Astrocyte of the cerebellum (primary cell): Measurements from ENCODE around the gene PPP1R10.
"Not testable (repeated sequence)": the region's sequence is repeated elsewhere in the genome, so short reads cannot be mapped to it uniquely, and the experiment has no call there.

Experiments used
- DNase-seq: peaks from one replicate; pipeline ENCODE4 v3.0.0-alpha.2; 2011; ENCODE audit warnings: low read depth
- H3K4me3 ChIP-seq: 2 replicates; pipeline ENCODE4 v1.5.1; 2011; ENCODE audit warnings: mild to moderate bottlenecking, low read depth, low read length, moderate library complexity
- CTCF ChIP-seq: IDR thresholded peaks from 2 replicates; pipeline ENCODE4 v1.5.1; 2012; ENCODE audit warnings: low read length, low read depth, moderate library complexity, mild to moderate bottlenecking; ENCODE audit errors: missing control alignments
- in situ Hi-C: cut with HindIII; loops from 2 replicates; pipeline ENCODE4 v1.10.0; 2017; ENCODE audit warnings: low sequenced_read_pairs

Gene PPP1R10

GRCh38 chr6:30616811-30617564 lies at the start of gene PPP1R10:
TSS of gene PPP1R10 (minus strand) at chr6:30617243. CDS start at chr6:30609944, 7,299 bp downstream.
- peak within 1 kb of the TSS; percentile 86 for H3K4me3 ChIP-seq
- peak; percentile 100 for DNase-seq
- no peak for TF ChIP-seq CTCF
- in situ Hi-C loops: no loop called here

GRCh38 chr6:30666300-30666699 lies 49.3 kb upstream of the PPP1R10 start:
- DNase-seq, in situ Hi-C loops, H3K4me3 ChIP-seq: not testable (repeated sequence)

DNA sequence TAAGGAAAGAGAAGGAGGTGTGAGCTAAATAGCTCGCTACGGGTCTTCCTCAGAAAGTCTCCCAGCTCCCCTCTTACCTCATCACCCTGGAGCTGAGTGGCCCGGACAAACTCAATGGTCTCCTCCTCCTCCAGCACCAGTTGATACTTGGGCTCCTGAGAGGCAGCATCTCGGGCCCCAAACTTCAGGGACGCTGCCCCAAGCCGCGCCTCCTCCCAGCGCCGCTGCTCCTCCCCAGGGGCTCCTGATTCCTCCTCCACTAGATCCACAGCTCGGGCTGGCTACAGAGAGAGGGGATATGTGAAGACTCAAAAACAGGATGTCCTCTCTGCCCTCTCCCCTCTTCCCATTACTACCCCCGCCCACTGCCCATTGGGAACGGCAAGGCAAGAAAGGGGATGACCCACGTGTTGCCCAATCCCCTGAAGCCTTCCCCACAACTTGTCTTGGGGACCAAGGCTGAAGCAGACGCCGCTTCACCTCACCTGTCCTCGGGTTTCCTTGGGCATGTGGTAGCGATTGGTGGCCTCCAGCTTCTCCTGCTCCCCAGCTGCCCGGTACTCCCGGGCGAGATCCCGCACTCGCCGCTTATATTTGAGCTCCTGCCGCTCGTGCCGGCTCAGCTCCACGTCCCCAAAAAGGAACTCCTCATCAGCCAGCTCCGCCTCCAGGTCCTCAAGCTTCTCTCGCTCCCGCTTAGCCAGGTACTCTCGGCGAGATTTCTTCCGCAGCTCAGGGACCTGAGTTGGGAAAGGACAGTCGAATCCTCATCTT lies 48.1 kb upstream of the PPP1R10 start:
- DNase-seq: no peak
- no peak overlapping the region for H3K4me3 ChIP-seq
- TF ChIP-seq CTCF: no peak
- in situ Hi-C loops: no loop called here

GRCh38 chr6:30657922-30658321 lies 40.9 kb upstream of the PPP1R10 start:
- H3K4me3 ChIP-seq, in situ Hi-C loops, DNase-seq: not testable (repeated sequence)

- H3K4me3 ChIP-seq: no peak overlapping the region
- in situ Hi-C loops: no loop called here
- no peak for DNase-seq
- TF ChIP-seq CTCF: no peak
These were observed 40.4 kb upstream of the PPP1R10 start for GRCh38 chr6:30657454-30657853.

- no peak overlapping the region for H3K4me3 ChIP-seq
- no peak for TF ChIP-seq CTCF
- no peak for DNase-seq
- in situ Hi-C loops: no loop called here
These were observed 39.5 kb upstream of the PPP1R10 start for GRCh38 chr6:30656513-30656912.

DNA sequence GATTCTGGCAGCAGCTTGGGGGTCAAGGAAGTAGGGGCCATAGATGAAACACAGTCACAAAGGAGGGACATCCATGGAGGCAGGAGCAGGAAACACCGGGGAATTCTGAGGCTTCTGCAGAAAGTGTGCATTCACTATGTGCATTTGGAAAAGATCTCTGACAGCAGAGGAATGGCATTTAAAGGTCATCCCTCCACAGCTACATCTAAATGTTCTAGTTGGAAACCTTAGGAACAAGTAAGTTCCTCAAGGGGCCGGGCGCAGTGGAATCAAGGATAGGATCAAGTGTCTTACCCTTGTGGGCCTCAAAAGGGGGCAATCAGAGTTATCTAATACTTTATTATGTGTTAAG lies 38.7 kb upstream of the PPP1R10 start:
- TF ChIP-seq CTCF: no peak
- in situ Hi-C loops: no loop called here

More for the DNA sequence above, 38.7 kb upstream of the PPP1R10 start:
- no peak overlapping the region for H3K4me3 ChIP-seq
- no peak for DNase-seq
